Erythroblast (primary cell): Measurements from ENCODE around the gene SHISA2.

Source experiments
- DNase-seq, 2 experiments: peaks; one replicate each; lab custom pipeline; 2025; lab: John Stamatoyannopoulos, UW
- GATA1 ChIP-seq: IDR thresholded peaks from 2 replicates; pipeline ENCODE4 v1.6.1; 2011; ENCODE audit warnings: low read depth, mild to moderate bottlenecking, control low read depth, low read length, moderate library complexity
- POLR2A ChIP-seq: IDR thresholded peaks from 2 replicates; pipeline ENCODE4 v1.6.1; 2011; ENCODE audit warnings: mild to moderate bottlenecking, low read length

The SHISA2 gene

DNA sequence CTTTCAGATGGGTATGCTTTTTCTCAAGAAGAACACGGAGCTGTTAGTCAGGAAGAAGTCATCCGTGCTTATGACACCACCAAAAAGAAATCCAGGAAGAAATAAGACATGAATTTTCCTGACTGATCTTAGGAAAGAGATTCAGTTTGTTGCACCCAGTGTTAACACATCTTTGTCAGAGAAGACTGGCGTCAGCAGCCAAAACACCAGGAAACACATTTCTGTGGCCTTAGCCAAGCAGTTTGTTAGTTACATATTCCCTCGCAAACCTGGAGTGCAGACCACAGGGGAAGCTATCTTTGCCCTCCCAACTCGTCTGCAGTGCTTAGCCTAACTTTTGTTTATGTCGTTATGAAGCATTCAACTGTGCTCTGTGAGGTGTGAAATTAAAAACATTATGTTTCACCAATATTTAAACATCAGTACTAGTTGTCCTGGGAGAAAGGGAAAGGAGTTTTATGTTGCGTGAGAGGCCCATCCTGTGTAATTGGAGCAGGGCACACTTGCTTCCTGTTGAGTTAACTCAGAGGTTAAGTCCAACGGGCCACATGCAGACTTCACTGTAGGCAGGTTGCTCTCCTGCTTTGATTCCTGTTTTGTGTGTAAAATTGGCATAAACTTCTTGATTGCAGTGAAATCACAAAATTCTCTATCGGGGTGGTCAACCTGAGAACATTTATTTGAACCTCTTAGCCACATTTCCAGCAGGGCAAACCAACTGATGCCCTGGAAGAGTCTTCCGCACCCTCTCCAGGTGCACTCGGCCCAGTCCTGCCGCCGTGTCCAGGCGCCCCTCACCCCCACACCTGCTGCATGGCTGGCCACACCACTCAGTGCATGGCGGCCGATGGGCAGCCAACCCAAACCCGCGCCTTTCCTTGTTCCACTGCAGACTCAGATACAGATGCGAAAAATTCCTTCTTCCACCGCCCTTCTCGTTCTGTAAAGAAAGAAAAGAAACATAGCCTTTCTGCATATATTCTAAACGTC lies 31.6 kb downstream of the SHISA2 start:
- no peak for TF ChIP-seq POLR2A
- no peak for TF ChIP-seq GATA1
- DNase-seq: no peak

DNA sequence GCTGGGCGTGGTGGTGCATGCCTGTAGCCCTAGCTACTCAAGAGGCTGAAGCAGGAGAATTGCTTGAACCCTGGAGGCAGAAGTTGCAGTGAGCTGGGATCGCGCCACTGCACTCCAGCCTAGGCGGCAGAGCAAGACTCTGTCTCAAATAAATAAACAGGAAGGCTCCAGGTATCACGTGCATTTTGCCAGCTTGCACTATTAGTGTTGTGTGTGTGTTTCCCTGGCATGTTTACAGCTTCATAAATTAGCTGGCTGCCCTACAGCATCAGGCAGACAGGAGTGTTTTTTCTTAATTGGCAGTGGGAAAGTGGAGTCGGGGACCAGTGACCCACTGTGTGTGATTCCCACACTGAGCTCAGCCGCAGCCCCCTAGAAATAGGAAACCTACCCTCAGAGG lies 32.6 kb downstream of the SHISA2 start:
- no peak for TF ChIP-seq POLR2A
- no peak for DNase-seq

DNA sequence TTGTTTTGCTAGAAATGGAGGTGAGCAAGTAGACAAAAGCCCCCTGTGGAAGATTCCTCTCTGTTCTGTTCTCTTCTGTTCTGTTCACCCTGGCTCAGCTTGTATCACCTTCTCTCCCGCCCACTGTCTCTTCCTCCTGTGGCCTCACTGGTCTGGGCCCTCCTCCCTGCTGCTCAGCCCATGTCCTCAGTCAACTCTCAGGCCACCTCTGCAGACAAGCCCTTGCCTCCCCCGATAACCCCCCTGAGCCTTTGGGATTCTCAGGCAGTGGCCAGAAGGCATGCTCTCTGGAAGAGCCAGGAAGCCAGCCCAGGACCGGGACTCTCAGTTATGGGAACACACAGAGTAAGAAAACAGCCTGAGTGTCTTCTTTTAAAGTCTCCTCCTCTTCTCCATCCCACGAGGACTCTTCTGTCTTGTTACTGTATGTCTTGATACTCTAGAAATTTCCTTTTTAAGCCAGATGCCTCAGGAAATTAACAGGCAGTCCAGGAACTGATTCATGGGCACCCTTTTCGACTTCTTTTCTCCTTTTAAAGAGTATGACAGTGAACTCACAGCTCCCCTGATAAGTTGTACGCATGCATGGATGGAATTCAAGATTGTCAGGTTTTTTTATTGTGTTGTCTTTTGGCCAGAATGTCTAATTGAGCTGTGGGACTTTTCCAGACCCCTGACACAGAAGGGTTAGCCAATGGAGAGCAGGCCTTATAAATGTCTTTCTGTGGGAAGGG lies 33.7 kb downstream of the SHISA2 start:
- no peak for DNase-seq
- TF ChIP-seq GATA1 (no peak), POLR2A (no peak)

DNA sequence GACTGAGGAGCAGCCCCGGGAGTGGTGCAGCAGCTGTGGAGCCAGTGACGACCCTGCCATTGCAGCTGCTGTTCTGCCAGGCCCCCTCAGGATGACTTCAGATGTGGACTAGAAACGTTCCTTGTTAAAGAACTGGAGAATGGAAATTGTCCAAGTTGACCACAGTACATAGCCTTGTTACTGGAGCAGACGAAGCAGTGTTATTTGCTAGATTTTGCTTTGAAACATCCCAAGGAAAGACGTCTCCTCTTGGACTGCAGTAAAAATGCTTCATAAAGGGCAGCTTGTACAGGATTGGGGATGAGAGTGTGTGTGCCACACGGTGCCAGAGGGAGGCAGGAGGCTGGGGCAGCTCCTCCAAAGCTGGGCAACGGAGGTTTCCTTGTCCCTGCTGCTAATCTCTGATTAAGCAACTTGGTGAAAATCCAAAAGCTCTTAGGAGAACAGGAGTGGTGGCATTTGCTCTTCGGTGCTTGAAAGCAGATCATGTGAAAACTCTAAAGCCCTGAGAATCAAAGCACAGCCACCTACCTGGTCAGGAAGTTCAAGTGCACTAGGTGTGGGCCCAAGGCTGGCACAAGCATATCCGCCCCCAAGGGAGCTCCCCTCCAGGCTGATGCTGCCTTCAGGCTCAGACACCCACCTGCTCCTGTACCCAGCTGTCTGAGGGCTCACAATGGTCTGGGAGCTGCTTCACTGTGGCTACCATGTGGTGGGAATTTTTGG lies 34.5 kb downstream of the SHISA2 start:
- DNase-seq: no peak
- TF ChIP-seq GATA1 (no peak), POLR2A (no peak)

DNA sequence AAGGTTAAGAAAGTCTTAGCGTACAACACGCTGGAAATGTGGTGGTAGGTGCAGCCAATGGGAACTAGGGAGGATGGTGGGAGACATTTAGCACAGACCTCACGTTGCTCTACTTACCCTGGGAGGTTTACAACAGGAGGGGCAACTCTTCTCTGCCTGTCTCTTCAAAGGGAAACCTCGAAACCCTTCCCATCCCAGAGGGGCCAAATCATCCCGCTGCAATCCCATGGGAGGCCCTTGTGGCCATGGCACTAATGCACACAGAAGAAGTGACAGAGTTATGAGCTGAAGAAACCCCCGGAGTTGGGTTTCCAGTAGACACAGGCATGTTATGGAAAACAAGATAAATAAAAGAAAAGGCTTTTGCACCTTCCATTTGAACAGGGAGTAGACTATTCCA lies 35.6 kb downstream of the SHISA2 start:
- no peak for DNase-seq
- TF ChIP-seq GATA1 (no peak), POLR2A (no peak)

DNA sequence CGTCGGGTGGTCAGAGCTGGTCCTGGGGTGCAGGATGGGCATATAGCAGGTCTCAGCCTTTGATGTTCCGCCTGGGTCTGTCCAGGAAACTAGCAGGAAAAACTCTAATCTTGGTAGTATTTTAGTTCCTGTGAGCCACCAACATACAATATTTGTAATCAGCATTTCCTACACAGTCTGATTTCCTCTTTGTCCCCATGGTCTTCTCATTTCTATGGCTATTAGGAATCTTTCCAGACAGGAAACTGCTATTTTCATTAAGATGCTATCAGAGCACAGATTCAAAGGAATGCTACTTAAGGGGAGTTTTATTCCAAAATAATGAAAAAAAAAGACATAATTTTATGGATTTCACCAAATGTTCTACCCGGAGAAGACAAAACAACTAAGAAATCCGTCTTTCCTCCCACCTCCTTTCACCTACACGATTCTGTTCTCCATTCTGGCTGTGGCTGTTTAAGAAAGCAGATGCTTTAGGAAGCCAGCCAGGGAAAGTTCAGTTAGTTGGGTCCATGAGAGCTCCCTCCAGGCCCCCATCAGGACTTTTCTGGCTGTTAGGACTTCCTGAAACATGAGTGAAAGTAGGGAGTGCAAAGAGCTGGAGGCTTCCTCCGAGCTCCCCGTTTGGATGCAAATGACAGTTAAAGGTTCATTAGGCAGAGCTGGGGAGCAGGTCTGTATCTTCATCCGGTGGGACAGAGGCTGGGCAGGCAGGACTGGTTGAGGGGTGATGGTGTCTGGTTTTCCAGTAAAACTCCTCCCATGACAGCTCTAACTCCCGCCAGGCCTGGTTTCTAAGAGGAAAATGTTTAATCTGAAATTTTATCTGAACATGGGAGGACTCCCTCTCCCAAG lies 36.3 kb downstream of the SHISA2 start:
- TF ChIP-seq POLR2A: no peak
- TF ChIP-seq GATA1: no peak
- no peak for DNase-seq

DNA sequence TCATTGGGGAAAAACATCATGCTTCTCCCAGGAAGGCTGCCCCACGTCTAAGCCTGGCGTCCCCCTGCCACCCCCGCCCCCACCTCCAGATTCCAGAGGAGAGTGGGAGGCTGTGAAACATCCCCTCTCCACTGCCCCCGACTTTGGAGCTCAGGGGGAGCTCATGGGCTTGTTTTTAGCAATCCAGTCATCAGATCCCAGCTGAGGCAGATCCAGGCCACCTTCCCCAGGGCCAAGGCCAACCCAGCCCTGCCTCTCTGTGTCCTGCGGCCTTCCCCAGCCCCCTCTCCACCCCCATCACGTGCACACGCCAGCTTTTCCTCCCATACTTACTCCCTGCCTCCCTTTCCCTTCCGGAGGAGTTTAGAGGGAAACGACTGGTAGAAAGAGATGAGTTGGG lies 38.8 kb downstream of the SHISA2 start:
- TF ChIP-seq POLR2A (no peak), GATA1 (no peak)
- no peak for DNase-seq

DNA sequence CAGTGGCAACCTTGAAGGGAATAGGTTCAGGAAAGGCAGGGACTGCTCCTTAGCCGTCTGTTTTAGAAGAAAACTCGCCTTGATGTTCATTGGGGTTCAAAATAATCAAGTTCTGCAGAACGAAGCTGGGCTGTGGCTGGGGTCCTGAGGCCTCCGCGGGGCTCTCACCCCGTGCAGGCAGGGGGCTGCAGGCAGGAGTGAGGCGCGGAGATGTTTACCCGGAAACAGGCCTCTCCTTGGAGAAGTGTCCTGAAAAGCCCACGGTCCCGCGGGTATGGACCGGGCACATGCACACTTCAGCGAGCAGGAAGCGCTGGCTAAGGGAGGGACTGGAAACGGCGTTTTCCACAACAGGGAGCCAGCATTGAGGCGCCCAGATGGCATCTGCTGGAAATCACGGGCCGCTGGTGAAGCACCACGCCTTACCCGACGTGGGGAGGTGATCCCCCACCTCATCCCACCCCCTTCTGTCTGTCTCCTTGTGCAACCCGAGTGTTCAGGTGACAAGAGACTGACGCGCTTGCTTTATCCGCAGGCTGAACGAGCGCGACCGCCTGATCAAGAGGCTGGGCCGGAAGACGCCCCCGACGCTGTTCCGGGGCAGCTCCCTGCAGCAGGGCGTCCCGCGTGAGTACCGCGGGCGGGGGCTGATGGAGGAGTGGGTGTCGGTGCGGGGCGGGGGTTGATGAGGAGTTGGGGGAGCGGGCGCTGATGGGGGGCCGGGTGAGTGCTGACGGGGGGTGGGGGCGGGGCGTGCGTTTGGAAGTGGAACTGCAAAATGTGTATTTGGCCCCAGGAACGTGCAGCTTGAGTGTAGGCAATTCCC lies 39.6 kb downstream of the SHISA2 start:
- DNase-seq: no peak
- TF ChIP-seq POLR2A (no peak), GATA1 (no peak)

DNA sequence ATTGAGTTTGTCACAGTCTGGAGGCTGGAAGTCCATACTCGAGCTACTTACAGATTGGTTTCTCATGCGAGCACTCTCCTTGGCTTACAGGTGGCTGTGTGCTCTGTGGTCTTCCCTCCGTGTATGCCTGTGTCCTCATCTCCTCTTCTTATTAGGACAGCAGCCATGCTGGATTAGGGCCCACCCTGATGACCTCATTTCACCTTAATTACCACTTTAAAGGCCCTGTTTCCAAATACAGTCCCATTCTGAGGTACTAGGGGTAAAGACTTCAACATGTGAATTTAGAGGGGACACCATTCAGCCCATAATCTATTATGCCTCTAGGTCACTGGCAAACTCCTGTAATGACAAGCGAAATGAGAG lies 40.6 kb downstream of the SHISA2 start:
- TF ChIP-seq GATA1 (no peak), POLR2A (no peak)
- no peak for DNase-seq

DNA sequence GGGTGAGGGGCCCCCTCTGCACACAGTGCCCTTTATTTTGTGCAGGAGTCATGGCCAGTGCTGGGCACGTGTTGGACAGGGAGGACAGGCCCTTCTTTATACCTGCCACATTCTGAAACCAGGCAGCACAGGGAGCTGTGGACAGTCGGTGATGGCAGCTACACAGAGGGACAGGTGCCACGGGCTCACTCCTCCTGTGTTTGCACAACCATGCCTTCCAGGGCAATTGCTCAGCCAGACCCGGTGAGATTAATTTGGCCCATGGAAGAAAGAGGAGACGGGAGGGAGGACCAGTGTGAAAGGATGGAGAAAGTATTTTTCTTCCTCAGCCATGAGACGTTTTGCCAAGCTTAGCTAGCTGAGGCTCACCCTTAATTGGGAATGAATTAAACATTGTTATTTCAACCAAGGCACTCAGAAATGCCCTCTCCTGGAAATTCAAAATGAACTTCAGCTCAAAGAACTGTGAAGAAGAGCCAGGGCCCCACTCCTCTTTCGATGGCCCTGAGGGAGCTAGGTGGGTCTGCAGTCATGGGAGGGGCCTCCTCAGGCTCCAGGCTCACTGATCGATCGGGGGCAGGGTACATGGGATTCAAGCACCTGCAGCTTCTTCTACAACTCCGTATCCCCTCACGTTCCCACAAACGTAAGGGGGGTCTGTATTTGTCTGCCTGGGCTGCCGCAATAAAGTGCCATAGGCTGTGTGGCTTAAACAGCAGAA lies 41.2 kb downstream of the SHISA2 start:
- TF ChIP-seq GATA1 (no peak), POLR2A (no peak)

DNA sequence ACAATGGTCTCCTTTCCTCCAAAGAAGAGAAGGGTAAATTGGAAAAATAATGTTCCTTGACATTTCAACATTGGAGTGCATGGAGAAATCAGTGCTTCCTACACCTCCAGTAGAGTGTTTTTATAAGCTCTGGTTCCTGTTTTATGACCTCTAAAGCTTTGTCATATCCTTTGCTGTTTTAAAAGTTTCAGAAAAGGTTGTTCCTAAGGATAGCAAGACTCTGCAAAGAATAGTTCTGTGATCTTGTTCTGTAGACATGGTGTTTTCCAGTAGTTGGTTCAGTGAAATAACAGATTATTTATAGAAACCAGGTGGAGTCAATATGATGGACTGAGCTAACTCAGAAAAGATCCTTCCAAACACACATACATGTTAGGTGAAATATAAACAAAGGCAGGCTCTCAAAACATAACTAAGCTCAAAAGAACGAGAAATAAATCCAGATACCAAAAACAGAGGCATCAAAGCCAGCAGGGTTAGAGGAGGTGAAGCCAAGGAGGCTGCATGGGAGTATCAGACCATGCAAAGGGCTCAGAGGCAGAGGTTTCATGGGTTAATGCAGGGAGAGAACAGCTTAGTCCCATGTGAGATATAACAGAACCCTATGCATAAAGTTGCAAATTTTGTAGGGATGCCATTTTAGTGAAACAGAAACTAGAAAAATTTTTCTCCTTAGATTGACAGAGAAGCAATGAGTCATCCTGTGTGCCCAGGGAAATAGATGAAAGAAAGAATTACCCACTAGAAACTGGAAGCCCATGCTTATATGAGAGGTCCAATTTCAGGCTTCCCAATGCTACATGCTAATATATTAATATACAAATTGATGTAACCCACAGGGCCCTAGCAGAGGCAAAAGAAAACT lies 44.3 kb downstream of the SHISA2 start:
- TF ChIP-seq GATA1 (no peak), POLR2A (no peak)
- no peak for DNase-seq

More for the DNA sequence above, 41.2 kb downstream of the SHISA2 start:
- no peak for DNase-seq
